ENCODE data around the gene TBC1D9.
"Not testable (repeated sequence)": the region's sequence is repeated elsewhere in the genome, so short reads cannot be mapped to it uniquely, and the experiment has no call there.

The TBC1D9 gene

DNA sequence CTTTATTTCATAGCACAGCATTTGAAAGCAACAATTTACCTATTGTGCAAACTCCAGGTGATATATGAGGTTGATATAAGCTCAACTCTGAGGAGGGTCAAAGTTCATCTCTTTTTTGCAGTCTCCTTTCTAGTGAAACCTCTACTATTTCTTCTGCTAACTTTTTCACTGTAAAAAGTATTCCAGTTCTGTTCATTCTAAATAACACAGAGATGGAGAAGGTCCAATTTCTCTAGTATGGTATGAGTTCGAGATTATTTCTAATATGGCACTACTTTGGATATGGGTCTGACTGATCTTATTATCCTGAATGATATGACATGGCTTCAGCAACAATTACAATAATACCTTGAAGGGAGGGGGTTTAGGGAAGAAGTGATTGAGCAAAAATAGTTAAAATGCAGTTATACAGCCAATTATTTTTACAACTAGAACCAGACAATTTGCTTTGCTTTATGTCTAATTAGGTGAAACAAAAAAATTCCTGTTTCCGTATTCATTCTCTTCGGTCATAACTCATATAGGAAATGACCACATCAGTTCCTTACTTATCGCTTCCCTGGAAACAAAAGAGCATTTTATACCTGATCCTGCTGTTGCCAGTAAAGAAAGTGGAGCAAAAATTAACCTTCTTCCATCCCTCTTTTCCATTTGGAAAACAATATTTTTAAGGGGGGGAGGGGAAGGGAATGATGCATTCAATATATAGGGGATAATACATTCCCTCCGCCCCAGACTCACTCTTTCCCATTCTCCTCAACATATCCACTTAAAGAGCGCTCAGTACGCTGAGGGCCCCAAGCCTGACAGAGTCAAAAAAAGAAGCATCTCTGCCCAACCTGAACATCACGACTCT is 1.0 kb downstream of the TBC1D9 start:
- DNase-seq (ENCODE audit: low spot score) = no peak

DNA sequence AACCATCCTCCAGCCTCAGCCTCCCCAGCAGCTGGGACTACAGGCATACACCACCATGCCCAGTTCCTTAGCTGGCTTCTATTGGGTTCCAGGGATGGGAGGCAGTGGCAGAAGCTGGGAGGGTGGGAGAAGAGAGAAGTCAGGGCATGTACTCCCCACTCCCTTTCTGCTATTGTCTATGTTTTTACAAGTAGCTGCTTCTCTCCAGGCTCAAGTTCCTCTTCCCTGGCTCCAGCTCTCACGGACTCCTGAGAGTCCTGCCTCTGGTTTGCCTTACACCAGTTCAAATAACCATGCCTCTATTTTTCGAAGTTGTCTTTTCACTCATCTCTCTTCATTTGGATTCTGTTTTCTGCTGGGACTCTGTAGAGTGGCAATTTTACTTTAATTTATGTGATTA is 2.9 kb downstream of the TBC1D9 start:
- no peak for DNase-seq (ENCODE audit: low spot score)

DNA sequence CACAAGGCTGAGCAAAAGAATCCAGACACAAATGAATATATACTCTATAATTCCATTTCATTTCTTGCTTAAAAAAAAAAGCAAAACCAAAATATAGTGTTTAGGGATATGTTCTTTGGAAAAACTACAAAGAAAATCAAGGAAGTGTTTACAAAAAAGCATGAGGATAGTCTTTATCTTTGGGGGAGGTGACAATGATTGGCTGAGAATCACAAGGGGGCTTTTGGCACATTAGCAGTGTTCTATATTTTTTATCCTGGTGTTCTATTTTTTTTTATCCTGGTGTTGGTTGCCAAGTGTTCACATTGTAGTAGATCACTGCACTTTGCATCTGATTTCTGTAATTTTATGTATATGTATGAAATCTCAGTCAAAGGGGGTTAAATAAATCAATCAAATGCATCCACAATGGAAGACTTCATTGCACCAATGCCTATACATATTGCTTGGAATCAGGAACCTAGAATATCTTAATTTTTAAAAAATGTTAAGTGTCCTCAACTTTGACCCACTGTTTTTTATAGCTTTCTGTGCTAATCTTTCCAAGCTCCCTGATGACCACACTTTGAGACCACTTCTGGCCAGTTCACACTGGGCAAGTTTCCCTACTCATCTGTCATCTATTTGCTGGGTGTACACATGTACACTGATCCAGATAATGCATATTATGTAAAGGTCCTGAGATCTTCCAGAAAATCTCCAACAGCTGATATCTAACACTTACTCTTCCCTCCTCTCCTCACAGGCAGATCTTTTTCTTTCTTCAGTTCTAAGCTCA is 3.7 kb downstream of the TBC1D9 start:
- DNase-seq (ENCODE audit: low spot score) = no peak

DNA sequence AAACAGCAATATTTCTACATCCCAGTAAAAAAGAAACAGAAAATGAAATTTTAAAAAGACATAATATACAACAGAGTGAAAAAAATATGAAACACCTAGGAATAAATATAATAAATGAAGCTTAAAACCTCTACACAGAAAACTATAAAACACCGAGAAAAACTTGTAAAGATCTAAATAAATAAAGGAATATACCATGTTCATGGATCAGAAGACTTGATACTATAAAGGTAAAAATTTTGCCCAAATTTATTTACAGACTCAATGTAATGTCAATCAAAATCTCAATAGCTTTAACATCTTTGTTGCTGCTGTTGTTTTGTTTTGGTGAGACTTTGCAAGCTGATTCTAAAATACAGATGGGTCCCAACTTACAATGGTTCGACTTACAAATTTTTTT is 5.7 kb downstream of the TBC1D9 start:
- DNase-seq (ENCODE audit: low spot score) = no peak

DNA sequence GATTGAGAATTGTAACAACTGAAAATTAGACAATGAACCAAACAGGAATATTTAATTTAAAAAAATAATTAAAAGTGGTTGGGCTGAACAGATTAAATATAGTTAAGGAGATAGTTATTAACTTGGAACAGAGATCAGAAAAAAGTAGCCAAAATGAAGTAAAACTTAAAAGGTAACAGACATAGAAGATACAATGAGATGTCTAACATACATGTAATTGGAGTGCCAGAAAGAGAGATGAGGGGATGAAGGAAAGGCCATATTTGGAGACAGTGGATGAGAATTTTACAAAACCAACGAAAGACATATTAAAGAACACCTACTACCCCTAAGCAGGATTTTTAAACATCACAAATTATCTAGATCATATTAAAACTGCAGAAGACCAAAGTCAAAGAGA is 8.0 kb downstream of the TBC1D9 start:
- DNase-seq (ENCODE audit: low spot score) = no peak

DNA sequence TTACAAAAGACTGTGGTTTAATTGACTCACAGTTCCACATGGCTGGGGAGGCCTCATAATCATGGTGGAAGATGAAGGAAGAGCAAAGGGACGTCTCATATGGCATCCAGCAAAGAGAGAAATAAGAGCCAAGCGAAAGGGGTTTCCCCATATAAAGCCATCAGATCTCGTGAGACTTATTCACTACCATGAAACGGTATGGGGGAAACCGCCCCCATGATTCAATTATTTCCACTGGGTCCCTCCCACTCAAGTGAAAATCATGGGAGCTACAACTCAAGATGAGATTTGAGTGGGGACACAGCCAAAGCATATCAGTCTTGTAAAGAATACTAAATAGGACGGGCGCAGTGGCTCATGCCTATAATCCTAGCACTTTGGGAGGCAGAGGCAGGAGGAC is 9.6 kb downstream of the TBC1D9 start:
- not testable (repeated sequence) for DNase-seq (ENCODE audit: low spot score)

DNA sequence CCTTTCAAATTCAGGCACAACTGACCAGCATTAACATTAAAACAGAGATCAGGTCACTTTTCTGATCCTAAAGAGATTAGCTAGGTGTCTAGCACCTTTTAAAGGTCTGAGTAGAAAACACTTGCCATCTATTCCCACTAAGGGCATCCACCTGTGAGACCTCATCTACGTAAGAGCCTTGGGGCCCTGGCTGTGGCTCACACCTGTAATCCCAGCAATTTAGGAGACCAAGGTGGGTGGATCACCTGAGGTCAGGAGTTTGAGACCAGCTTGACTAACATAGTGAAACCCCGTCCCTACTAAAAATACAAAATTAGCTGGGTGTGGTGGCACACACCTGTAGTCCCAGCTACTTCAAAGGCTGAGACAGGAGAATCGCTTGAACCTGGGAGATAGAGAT is 11.8 kb downstream of the TBC1D9 start:
- no peak for DNase-seq (ENCODE audit: low spot score)

DNA sequence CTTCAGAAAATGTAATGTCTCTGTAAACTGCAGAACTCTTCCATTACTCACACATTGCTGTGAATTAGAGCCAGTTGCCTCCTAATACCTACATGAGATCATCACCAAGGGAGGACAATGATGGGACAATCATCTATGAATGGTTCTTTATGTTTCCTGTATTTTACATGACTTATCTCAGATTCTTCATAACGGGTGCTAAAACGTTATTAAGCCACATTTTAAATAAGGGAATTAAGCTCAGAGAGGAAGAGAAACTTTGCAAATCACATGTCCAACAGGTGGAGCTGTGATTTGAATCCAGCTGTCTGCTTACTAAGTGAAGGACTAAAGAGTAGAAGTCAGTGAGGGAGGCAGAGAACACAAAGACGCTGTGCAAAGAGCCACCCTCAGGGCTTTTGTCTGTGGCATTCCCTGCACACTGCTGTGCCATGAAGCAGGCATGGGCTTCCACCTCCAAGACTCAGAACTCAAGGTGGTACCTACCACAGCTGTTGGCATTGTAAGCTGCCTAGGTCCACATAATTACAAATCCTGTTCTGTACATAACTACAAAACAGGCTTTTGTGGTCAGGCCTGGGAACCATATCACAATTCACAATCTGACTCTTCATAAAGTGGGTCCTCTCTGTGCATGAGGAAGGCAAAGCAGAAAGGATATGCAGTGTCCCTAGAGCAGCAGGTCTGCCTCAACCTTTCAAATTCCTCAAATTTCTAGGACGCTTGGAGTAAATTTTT is 12.8 kb downstream of the TBC1D9 start:
- no peak for DNase-seq (ENCODE audit: low spot score)

DNA sequence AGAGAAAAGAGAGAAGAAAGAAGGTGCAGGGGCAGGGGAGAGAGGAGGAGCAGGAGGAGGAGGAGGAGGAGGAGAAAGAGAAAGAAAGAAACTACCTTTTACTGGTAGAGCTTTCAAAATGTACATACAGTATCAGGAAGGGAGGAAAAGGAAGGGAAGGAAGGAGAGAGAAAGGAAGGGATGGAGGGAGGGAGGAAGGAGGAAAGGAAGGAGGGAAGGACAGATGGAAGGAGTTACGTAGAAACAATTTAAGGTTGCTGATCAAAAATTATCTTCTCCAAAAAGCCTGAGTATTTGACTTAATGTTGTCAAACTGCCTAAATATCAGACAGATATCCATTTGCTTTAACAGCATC is 13.4 kb downstream of the TBC1D9 start:
- DNase-seq (ENCODE audit: low spot score) = no peak

DNA sequence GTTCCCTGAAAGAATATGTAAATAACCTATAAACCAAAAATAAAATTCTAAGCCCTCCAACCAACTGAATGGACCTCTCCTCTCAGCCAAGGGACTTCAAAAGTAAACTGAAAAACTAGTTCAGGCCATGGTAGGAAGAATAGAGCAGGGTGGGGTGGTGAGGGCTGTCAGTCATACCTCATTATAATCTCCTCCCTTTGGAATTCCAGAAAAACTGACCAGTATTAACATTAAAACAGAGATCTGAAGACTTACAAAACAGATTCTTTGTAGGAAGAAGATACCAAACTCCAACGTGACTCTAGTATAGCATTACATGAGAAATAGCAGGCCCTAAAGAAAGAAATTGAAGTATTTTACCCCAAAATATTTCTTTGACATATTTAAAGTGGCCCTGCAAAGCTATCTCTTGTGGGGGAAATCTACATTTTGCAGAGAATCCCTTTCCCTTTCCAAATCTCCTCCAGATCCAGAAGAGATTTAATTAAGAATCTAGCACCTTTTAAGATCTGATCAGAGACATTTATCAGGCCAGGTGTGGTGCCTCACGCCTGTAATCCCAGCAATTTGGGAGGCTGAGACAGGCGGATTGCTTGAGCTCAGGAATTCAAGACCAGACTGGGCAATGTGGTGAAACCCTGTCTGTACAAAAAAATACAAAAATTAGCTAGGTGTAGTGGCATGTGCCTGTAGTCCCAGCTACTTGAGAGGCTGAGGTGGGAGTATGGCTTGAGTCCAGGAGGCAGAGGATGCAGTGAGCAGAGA is 15.1 kb downstream of the TBC1D9 start:
- DNase-seq (ENCODE audit: low spot score) = no peak

DNA sequence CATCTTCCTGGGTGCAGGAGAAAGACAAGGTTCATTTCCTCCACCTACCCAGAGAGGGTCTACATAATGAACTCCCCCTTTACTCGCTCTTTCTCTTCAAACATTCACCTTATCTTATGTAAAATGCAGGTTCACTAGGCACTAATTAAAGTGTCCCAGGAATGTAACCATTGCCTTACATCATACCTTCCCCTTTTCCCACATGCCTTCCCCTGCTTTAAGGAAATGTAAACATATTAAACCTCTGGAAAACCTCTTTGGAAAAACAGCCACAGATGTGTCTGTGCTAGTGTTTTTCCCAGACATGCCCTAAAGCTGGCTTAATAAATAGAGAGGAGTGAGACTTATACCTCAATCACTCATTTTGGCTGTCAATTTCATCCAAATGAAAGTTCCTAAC is 15.8 kb downstream of the TBC1D9 start:
- DNase-seq (ENCODE audit: low spot score) = no peak

DNA sequence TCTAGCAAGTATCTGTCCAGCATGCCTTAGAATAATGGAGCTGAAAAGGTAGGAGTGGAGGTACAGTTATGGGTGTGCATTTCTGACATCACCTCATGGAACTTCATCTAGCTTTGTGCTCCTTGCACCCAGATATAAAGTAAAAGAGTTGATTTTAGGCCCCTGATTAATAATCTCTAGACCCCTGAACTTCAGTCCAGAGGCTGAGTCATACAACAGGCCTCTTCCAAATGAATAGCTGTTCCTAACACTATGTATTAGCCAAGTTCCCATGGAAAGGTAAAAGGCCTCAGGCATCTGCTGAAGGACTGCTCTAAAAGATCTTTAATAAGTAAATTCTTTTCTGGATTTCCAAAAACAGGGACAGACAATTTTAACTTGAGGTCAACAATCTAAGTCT is 16.2 kb downstream of the TBC1D9 start:
- no peak for DNase-seq (ENCODE audit: low spot score)

DNA sequence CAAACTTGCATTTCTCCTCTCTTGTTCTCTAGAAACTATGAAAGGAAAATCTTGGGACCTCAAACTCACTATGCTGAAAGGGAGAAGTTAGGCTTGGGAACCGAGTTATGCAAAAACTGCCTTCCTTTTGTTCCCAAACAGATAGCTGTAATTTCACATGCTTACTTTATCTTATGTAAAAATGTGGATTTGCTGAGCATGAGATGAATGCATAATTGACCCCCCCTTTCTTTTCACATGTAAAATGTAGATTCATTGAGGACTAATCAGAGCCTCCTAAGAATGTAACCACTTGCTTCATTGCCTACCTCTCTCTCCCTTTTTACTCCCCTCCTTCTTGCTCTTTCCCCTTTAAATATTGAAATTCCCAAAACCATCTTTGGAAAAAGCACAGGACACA is 18.0 kb downstream of the TBC1D9 start:
- DNase-seq (ENCODE audit: low spot score) = no peak

DNA sequence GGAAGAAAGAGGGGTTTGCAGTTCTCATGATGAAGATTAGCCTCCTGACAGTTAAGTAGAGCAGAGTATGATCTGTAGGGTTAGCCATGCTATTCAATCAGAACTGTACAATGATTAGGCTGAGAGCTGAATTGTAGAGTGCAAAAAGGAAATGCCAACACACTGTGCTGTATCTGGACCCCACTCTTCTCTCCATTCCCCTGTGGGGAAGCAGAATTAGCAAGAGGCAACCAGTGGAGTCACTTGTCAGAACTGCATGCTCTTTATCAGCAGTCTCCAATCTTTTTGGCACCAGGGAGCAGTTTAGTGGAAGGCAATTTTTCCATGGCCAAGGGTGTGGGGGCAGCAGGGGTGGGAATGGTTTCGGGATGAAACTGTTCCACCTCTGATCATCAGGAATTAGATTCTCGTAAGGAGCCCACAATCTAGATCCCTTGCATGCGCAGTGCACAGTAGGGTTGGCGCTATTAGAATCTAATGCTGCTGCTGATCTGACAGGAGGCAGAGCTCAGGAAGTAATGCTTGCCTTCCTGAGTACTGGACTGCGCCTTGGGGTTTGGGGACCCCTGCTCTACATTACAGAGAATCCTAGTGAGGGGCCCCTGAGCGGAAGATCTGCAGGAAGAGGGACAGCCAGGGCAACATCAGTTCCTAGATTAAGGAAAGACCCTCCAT is 19.4 kb downstream of the TBC1D9 start:
- no peak for DNase-seq (ENCODE audit: low spot score)

DNA sequence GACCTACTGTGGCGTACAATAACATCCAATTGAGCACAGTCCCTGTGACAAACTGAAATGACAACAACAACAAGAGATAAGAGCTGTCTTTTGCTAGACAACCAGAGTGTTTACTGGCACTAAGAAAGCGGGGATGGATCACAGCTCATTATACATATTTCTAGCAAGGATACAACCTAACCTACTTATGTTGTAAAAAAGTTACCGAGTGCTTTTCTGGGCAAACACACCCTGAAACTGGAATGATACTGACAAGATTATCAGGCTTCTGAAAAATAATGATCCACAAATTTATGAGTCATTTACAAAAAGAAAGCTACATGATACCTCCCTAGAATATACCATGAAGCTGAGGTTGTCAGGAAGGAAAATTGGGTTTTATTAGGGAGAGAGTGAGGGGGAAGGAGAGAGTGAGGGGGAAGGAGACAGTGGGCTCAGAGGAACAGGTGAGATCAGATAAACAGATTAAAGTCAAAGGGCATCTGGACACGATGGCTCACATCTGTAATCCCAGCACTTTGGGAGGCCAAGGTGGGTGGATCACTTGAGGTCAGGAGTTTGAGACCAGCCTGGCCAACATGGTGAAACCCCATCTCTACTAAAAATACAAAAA is 20.3 kb downstream of the TBC1D9 start:
- no peak for DNase-seq (ENCODE audit: low spot score)

DNA sequence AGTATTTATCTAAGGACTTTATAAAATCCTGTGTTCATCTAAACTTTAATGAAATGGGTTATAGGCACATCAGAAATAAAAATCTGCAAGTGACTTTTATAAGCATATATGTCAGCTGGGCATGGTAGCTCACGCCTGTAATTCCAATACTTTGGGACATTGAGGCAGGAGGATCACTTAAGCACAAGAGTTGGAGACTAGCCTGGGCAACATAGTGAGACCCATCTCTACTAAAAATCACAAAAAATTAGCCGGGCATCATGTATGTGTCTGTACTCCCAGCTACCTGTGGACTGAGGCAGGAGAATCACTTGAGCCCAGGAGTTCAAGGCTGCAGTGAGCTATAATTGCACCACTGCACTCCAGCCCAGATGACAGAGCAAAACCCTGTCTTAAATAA is 20.9 kb downstream of the TBC1D9 start:
- no peak for DNase-seq (ENCODE audit: low spot score)

DNA sequence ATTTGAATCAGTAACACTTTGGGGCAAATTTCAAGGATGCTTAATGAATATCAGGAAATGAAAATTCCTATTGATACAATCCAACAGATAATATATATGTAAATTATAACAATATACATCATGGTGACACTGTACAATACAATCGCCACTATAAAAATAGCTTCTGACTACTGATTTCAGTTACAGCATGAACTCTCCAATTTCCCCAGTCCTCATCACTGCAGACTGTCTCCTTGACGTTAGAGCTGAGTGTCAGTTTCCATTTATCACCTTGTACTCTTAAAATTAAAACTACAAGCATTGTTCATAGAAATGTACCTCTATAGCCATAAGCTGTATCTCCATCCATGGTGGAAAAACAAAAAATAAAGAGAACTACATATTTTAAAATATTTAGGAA is 23.4 kb downstream of the TBC1D9 start:
- no peak for DNase-seq (ENCODE audit: low spot score)

DNA sequence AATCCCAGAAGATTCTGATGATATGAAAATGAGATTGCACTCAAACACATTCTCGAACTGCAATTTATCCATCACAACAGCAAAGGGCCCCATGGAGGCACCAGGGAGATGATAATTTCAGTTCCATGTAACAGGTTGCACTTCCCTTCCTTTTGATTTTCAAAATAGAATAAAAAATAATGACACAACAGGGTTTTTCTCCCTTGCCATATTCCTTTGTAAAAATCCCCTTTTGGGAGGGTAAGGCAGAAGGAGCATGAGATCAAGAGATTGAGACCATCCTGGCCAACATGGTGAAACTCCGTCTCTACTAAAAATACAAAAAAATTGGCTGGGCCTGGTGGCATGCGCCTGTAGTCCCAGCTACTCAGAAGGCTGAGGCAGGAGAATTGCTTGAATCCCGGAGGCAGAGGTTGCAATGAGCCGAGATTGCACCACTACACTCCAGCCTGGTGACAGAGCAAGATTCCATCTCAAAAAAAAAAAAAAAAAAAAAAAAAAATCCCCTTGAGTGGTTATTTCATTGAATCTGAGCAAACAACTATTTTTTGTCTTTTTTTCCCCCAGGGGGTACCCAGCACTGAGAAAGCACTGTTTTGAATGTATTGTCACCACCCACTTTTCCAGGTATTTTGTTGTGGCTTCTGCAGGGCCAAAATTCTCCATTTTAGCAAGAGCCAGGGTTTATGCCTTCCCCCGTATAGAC is 26.7 kb downstream of the TBC1D9 start:
- DNase-seq (ENCODE audit: low spot score) = no peak

DNA sequence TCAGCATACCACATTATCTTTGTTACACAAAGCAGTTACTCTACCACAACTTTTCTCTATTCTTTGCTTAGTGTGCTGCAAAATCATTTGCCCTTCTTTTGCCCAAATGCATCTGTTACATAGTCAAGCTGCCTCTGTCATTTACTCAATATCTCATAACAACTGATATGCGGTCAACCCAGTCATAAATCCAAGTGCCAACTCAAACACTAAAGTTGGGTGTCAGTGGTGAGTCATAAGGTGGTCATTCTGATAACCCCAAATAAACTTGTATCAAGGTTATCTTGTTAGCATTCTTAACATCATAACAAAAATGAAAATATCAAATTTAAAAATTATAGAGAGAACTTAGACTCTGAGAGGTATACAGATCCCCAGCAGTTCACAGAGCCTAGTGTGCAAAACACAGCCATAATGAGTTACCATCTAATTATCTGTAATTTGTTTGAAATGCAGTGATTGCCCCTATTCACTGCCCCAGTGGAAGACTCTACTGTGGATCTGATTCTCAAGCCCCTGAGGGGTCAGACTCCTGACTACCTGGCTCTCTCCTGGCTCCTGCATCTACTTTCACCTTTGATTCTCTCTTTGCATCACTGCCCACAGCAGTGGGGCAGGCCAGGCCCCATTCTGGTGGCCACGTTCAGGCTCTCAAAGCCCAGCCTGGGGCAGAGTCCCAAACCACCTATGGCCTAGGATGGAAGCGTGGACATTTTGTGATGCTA is 29.2 kb downstream of the TBC1D9 start:
- DNase-seq (ENCODE audit: low spot score) = no peak

Data from SK-N-DZ (cell line).